Osteocyte (in vitro differentiated cells): ENCODE measurements around the gene NECTIN1. TPM values are rescaled to one million over a fixed set of nuclear protein-coding genes. Genes with fewer than 3 reads are reported as not detected.
A peak's percentile ranks its signal among the peaks of the same experiment; 100 is the strongest.

Experiments
- DNase-seq: peaks from one replicate; pipeline ENCODE4 v3.0.0; 2021; ENCODE audit warnings: mixed read lengths; ENCODE audit not compliant: unreplicated experiment; ENCODE audit errors: extremely low spot score
- H3K27ac Mint-ChIP-seq: one replicate; pipeline ENCODE4 v1.8.0; 2021; ENCODE audit warnings: mild to moderate bottlenecking, mixed read lengths; ENCODE audit not compliant: unreplicated experiment
- H3K27me3 Mint-ChIP-seq: one replicate; pipeline ENCODE4 v1.8.0; 2021; ENCODE audit warnings: mixed read lengths; ENCODE audit not compliant: unreplicated experiment
- H3K36me3 Mint-ChIP-seq: one replicate; pipeline ENCODE4 v1.8.0; 2021; ENCODE audit warnings: mixed read lengths; ENCODE audit not compliant: unreplicated experiment
- H3K4me1 Mint-ChIP-seq: one replicate; pipeline ENCODE4 v1.8.0; 2021; ENCODE audit warnings: mixed read lengths; ENCODE audit not compliant: unreplicated experiment
- H3K4me3 Mint-ChIP-seq: one replicate; pipeline ENCODE4 v1.8.0; 2021; ENCODE audit warnings: mild to moderate bottlenecking, moderate library complexity, mixed read lengths; ENCODE audit not compliant: unreplicated experiment
- H3K9me3 Mint-ChIP-seq: one replicate; pipeline ENCODE4 v1.8.0; 2021; ENCODE audit warnings: mixed read lengths; ENCODE audit not compliant: unreplicated experiment
- CTCF ChIP-seq: fragments of 200-600 bp; sonication (generic); IDR thresholded peaks from 2 replicates; pipeline ENCODE4 v1.5.0; 2021; ENCODE audit warnings: antibody characterized with exemption, mild to moderate bottlenecking, moderate library complexity
- total RNA-seq: library from RNA; stranded (reverse); gene quantifications from 2 replicates; pipeline ENCODE4 v1.2.1, GENCODE V29; 2021

NECTIN1 gene
- total RNA-seq, 1 donor from 2014 or later = 7.2 TPM

GRCh38 chr11:119742263-119742861 is 13.4 kb upstream of the NECTIN1 start:
- H3K36me3 Mint-ChIP-seq = no peaks in the 10 kb centered on the region
- H3K4me3 Mint-ChIP-seq = peak overlapping the region; percentile 54
- peaks cover 6% of the 10 kb centered on the region for H3K4me1 Mint-ChIP-seq
- no peaks in the 10 kb centered on the region for H3K9me3 Mint-ChIP-seq
- peaks cover 73% of the 10 kb centered on the region for H3K27me3 Mint-ChIP-seq
- no peak for DNase-seq
- no peak overlapping the region for H3K27ac Mint-ChIP-seq
- TF ChIP-seq CTCF = no peak

GRCh38 chr11:119741369-119742262 is 12.6 kb upstream of the NECTIN1 start:
- peak; percentile 77 for TF ChIP-seq CTCF
- Mint-ChIP-seq H3K4me3 (no peak overlapping the region), H3K9me3 (no peaks in the 10 kb centered on the region), H3K4me1 (peaks cover 6% of the 10 kb centered on the region), H3K36me3 (no peaks in the 10 kb centered on the region), H3K27ac (no peak overlapping the region), H3K27me3 (peaks cover 74% of the 10 kb centered on the region)
- no peak for DNase-seq

- no peak overlapping the region for H3K27ac Mint-ChIP-seq
- H3K27me3 Mint-ChIP-seq = peaks cover 72% of the 10 kb centered on the region
- H3K4me3 Mint-ChIP-seq = no peak overlapping the region
- no peaks in the 10 kb centered on the region for H3K36me3 Mint-ChIP-seq
- no peak for DNase-seq
- no peaks in the 10 kb centered on the region for H3K9me3 Mint-ChIP-seq
- peaks cover 6% of the 10 kb centered on the region for H3K4me1 Mint-ChIP-seq
- TF ChIP-seq CTCF = no peak
These were observed 11.0 kb upstream of the NECTIN1 start for GRCh38 chr11:119739975-119740374.

GRCh38 chr11:119739021-119739703 is 10.2 kb upstream of the NECTIN1 start:
- peaks cover 67% of the 10 kb centered on the region for H3K27me3 Mint-ChIP-seq
- no peaks in the 10 kb centered on the region for H3K36me3 Mint-ChIP-seq
- no peak for TF ChIP-seq CTCF
- H3K4me1 Mint-ChIP-seq = peaks cover 6% of the 10 kb centered on the region
- H3K27ac Mint-ChIP-seq = no peak overlapping the region
- no peaks in the 10 kb centered on the region for H3K9me3 Mint-ChIP-seq
- DNase-seq = no peak
- no peak overlapping the region for H3K4me3 Mint-ChIP-seq

- Mint-ChIP-seq H3K27me3 (peaks cover 59% of the 10 kb centered on the region), H3K36me3 (no peaks in the 10 kb centered on the region), H3K4me1 (peaks cover 6% of the 10 kb centered on the region), H3K9me3 (no peaks in the 10 kb centered on the region), H3K4me3 (no peak overlapping the region), H3K27ac (no peak overlapping the region)
- no peak for DNase-seq
- TF ChIP-seq CTCF = no peak
These were observed 9.0 kb upstream of the NECTIN1 start for GRCh38 chr11:119738059-119738439.
